Peyer's patch (tissue), 4 donors: Measurements from ENCODE around the gene DNM3.

Experiments
- POLR2A ChIP-seq, 2 donors: fragments of 450-650 bp; IDR thresholded peaks; one replicate each; pipeline ENCODE4 v1.5.1; 2017; ENCODE audit warnings: antibody characterized with exemption in 2 of 2, mild to moderate bottlenecking in 2 of 2, moderate library complexity in 2 of 2
- TF ChIP-seq, protein P1 (sequence below), 6 experiments: fragments of 450-650 bp in 4 of 6; fragments of 200-600 bp in 2 of 6; sonication (generic) in 1 of 6; IDR thresholded peaks; one replicate each; pipeline ENCODE4 v1.5.1; 2017 to 2019; ENCODE audit warnings: antibody characterized with exemption in 6 of 6, mild to moderate bottlenecking in 3 of 6, moderate library complexity in 1 of 6

DNA sequence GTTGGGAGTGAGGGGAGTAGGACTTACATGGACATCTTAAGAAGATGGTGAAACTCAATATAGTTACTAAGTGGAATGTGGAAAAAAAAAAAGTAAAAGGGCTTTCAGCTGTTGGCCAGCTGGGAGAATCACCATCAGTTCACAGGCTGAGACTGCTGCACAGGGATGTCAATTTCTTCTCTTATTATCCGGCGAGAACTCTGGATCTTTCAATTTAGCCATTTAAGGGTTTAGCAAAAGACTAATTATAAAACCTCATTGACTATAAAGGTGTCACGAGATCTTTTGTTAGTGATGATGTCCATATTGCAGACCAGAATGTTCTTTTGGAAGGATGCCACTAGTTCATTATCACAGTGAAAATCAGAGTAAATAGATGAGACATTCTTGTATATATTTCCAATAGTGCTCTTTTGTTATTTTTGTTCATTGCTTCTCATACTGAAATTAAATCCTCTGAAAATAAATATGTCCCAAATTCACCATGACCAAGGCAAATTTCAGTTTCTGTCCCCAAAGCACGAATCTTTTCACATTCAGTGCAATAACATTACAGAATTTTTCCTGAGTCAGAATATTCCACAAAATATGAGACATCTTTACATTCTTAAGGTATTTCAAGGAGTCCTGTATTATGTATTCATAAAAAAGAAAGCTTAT is 266.1 kb downstream of the DNM3 start:
- TF ChIP-seq, protein P1, sequence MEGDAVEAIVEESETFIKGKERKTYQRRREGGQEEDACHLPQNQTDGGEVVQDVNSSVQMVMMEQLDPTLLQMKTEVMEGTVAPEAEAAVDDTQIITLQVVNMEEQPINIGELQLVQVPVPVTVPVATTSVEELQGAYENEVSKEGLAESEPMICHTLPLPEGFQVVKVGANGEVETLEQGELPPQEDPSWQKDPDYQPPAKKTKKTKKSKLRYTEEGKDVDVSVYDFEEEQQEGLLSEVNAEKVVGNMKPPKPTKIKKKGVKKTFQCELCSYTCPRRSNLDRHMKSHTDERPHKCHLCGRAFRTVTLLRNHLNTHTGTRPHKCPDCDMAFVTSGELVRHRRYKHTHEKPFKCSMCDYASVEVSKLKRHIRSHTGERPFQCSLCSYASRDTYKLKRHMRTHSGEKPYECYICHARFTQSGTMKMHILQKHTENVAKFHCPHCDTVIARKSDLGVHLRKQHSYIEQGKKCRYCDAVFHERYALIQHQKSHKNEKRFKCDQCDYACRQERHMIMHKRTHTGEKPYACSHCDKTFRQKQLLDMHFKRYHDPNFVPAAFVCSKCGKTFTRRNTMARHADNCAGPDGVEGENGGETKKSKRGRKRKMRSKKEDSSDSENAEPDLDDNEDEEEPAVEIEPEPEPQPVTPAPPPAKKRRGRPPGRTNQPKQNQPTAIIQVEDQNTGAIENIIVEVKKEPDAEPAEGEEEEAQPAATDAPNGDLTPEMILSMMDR (IDR thresholded peaks at IDR 0.05) = no peak
- TF ChIP-seq POLR2A (IDR thresholded peaks at IDR 0.05) = no peak
